BJ (cell line): Measurements from ENCODE around the gene CERS6. TPM values are rescaled to one million over a fixed set of nuclear protein-coding genes. Genes with fewer than 3 reads are reported as not detected.

ENCODE experiments used
- CTCF ChIA-PET: fragments of 350-600 bp; formaldehyde crosslinking; extraction: SDS; loops from one replicate; lab custom pipeline; 2021; ENCODE audit warnings: antibody characterized with exemption, inconsistent platforms; lab: Yijun Ruan, JAX
- POLR2A ChIA-PET: fragments of 300-600 bp; sonication (Branson Sonifier 250); formaldehyde crosslinking; extraction: SDS; loops from one replicate; lab custom pipeline; 2021; ENCODE audit warnings: antibody characterized with exemption; lab: Charles Lee
- DNase-seq: peaks from one replicate; pipeline ENCODE4 v3.0.0-alpha.2; 2011; ENCODE audit warnings: low read depth
- H3K27me3 ChIP-seq: 2 replicates; pipeline ENCODE4 v1.6.0; 2011; ENCODE audit warnings: low read length; ENCODE audit not compliant: control insufficient read depth, insufficient read depth
- H3K36me3 ChIP-seq: 2 replicates; pipeline ENCODE4 v1.5.1; 2011; ENCODE audit warnings: low read length; ENCODE audit not compliant: control insufficient read depth, insufficient read depth
- H3K4me3 ChIP-seq: 2 replicates; pipeline ENCODE4 v1.5.1; 2011; ENCODE audit warnings: low read depth, mild to moderate bottlenecking, control low read depth, low read length
- CTCF ChIP-seq: IDR thresholded peaks from 2 replicates; pipeline ENCODE4 v1.5.1; 2011; ENCODE audit warnings: low read depth, mild to moderate bottlenecking, control low read depth, inconsistent platforms, low read length, moderate library complexity; ENCODE audit not compliant: insufficient read depth
- polyA plus RNA-seq: library from polyadenylated mRNA; depleted of rRNA; stranded (reverse); fragments of >200 nt; gene quantifications from 2 replicates; pipeline ENCODE4 v1.2.3, GENCODE V29; 2011

The CERS6 gene
- polyA plus RNA-seq, 1 experiment: 1.6 TPM

- ChIA-PET POLR2A (no interaction called here), CTCF (no interaction called here)
- H3K36me3 ChIP-seq: no peaks in the 10 kb centered on the region
- DNase-seq: no peak
- TF ChIP-seq CTCF: no peak
- no peaks in the 10 kb centered on the region for H3K27me3 ChIP-seq
- no peak overlapping the region for H3K4me3 ChIP-seq
These were observed 145.7 kb downstream of the CERS6 start for GRCh38 chr2:168601741-168602140.

- Histone ChIP-seq H3K4me3 (no peak overlapping the region), H3K27me3 (no peaks in the 10 kb centered on the region), H3K36me3 (no peaks in the 10 kb centered on the region)
- no peak for DNase-seq
- ChIA-PET POLR2A (no interaction called here), CTCF (interaction anchor here (1.4 kb wide), 1 partner anchor 12 kb away, joined by 6 read pairs; no protein-coding TSS in a partner anchor)
- TF ChIP-seq CTCF: no peak
These were observed 146.3 kb downstream of the CERS6 start for GRCh38 chr2:168602379-168602778.

- Histone ChIP-seq H3K27me3 (no peaks in the 10 kb centered on the region), H3K4me3 (no peak overlapping the region), H3K36me3 (no peaks in the 10 kb centered on the region)
- no peak for DNase-seq
- ChIA-PET POLR2A (no interaction called here), CTCF (interaction anchor here (0.9 to 1.4 kb wide), 4 partner anchors 12 to 98 kb away, joined by 3 to 6 read pairs (median 4); no protein-coding TSS in a partner anchor)
- no peak for TF ChIP-seq CTCF
These were observed 146.9 kb downstream of the CERS6 start for GRCh38 chr2:168602846-168603401.

- no peaks in the 10 kb centered on the region for H3K27me3 ChIP-seq
- no peak for DNase-seq
- ChIA-PET CTCF (interaction anchor here (0.9 to 1.4 kb wide), 4 partner anchors 11 to 97 kb away, joined by 3 to 6 read pairs (median 4); no protein-coding TSS in a partner anchor), POLR2A (no interaction called here)
- H3K4me3 ChIP-seq: no peak overlapping the region
- no peak for TF ChIP-seq CTCF
- no peaks in the 10 kb centered on the region for H3K36me3 ChIP-seq
These were observed 147.4 kb downstream of the CERS6 start for GRCh38 chr2:168603439-168603961.

GRCh38 chr2:168604252-168604651 is 148.2 kb downstream of the CERS6 start:
- no peak for TF ChIP-seq CTCF
- Histone ChIP-seq H3K36me3 (no peaks in the 10 kb centered on the region), H3K4me3 (no peak overlapping the region), H3K27me3 (no peaks in the 10 kb centered on the region)
- CTCF ChIA-PET: interaction anchor here (1.2 to 1.3 kb wide), 2 partner anchors 34 to 96 kb away, joined by 3 read pairs; no protein-coding TSS in a partner anchor
- POLR2A ChIA-PET: no interaction called here
- no peak for DNase-seq
